H4 (cell line): ENCODE results near the gene TMEM256. TPM values are rescaled to one million over a fixed set of nuclear protein-coding genes. Genes with fewer than 3 reads are reported as not detected.

Experiments used
- DNase-seq: peaks from one replicate; pipeline ENCODE4 v3.0.0-alpha.2; 2015; ENCODE audit warnings: low spot score
- total RNA-seq: library from RNA; depleted of rRNA; stranded (reverse); fragments of >200 nt; shearing (Covaris generic); gene quantifications from 2 replicates; pipeline ENCODE4 v1.2.3, GENCODE V29; 2014; rRNA removed

Gene TMEM256
- 76.1 and 108 TPM in 2 replicates for total RNA-seq

DNA sequence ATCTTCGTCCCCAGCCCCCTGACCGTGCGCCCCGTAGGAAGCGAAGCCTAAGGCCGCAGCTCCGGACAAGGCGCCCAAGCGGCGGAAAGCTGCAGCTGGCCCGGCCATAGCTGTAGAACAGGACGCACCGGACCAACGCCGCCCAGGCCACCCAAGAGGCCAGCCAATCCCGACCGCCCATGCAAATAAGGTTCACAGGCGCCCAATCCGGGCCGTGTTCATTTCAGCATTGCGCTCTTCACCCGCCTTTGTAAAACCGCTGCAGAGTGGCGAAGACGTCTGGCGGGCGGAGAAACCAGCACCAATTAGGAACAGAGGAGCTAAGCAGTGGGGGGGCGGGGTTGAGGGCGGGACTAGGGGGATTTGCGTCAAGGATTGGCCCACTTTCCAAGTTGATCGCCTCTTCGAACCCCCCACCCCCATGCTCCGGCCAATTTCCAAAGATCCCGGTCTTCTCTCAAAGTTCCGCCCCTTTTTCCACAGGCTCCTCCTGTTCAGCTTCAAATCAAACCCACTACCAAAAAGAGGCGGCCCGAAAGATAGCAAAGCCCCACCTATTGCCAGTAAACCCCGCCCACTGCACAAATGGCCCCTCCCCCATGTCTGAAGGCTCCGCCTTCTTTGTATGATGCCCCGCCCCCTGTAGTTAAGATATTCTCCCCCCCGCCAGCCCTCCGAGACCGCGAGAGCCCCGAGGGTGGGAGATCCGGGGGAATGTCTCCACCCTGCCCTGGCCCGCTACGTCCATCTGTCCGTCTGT is at the start of gene TMEM256:
Gene TMEM256, minus strand, starts transcription at position 121 of the 760 bp plus-strand sequence. Its CDS starts 13 bp downstream, at position 108.
- peak; percentile 96 for DNase-seq

DNA sequence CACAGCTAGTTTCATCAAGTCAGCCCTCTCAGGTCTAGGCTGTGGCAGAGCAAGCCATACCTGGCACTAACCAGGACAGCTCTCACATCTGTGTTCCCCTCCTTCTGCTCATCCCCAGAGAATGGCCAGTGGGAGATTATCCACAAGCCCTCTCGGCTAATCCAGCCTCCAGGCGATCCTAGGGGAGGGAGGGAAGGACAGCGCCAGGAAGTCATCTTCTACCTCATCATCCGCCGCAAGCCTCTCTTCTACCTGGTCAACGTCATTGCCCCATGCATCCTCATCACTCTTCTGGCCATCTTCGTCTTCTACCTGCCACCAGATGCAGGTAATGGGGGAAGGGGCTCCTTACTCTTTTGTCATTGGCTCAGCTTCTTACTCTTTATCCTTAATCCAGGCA is 44.6 kb upstream of the TMEM256 start:
- DNase-seq = no peak

DNA sequence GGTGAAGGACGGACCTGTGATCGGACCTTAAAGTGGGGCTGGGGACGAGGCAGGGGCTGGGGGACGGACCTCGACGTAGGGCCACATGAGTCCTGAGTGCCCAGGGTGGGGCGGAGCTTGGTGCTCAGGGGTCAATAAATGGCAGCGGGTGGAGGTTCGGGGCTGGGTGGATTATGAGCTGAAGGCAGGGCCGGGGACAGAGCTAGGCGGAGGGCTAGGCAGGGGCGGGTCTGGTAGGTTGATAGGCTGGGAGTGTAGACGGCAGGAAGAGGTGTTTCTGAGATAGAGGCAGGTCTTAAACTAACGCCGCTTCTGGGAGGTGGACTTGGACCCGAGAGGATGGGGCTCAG is 41.7 kb upstream of the TMEM256 start:
- no peak for DNase-seq

DNA sequence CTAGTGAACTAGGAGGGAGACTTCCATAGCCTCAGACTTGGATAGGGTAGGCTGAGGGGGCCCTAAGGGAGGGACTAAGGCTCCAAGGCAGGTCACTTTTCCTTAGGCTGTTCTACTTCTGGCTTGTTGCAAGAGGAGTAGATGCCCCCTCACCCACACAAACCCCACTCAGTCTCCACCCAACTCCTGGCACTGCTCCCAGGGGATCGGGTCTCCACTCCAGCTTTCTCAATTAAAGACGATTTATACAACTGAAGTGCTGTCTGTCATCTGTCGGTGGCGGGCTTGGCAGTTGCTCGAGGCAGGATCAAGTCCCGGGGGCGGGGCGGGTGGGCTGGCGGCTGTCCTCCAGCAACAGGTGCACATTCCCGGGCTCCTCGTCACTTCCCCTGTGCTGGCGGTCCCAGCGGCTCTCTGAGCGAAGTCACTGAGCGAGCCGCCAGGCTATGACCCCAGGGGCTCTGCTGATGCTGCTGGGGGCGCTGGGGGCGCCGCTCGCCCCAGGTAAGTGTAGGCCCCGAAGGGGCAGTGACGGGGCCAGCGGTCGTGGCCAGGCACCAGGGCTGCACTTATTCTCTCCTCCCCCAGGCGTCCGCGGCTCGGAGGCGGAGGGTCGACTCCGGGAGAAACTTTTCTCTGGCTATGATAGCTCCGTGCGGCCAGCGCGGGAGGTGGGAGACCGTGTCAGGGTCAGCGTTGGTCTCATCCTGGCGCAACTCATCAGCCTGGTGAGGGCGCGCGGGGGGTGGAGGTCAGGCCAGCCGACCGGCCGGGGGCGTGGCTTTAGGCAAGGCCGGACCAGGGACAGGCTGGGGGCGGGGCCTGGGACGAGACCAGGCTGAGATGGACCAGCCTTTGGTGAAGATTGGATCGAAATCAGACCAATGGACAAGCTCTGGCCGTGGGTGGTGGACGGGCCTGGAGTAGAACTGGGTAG is 41.1 kb upstream of the TMEM256 start, which contains the start of gene CHRNB1:
Gene CHRNB1, plus strand, starts transcription at position 380 of the 937 bp plus-strand sequence. Its CDS starts 67 bp downstream, at position 447.
- DNase-seq = no peak

DNA sequence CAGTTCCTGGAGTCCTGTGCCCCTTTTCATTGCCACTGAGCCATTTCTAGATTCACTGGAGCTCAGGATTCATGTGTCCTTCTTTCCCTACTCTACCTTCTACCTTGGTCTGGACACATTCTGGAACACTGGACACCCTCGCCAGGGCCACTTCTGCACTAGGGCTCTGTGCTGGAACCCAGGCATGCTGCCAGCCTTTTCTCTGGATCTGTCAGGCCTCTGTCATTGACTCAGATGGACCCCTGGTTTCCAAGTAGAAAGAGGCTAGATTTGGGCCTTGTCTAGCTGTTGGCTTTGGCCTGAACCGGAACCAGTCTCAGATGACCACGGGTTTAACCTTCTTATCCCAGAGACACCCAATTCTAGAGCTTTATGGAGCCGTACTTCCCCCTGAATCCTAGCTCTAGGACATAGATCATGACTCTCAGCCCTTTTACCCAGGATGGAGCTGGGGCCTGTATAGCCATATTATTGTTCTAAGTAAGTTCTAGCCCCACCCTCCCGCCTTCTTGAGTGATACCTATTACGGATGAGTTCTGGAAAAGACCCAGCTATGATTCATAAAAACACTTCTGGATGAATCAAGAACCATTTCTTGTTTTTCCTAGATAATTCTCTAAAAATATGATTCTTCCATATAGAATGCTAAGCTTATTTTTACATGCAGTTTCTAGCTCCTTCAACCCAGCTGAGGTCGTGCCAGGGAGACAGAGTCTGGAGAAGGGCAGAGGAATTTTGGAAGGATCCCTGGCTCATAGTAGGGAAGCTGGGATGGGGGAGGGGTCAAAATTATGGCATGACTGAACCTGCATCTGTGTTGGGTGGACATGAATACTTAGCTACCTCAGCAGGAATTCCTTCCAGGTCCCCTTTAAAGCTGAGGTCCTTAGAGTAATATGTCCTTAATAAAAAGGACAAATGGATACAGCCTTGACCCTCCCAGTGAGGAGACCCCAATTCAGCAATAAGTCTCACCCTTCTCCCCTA is 39.9 kb upstream of the TMEM256 start:
- DNase-seq = no peak

DNA sequence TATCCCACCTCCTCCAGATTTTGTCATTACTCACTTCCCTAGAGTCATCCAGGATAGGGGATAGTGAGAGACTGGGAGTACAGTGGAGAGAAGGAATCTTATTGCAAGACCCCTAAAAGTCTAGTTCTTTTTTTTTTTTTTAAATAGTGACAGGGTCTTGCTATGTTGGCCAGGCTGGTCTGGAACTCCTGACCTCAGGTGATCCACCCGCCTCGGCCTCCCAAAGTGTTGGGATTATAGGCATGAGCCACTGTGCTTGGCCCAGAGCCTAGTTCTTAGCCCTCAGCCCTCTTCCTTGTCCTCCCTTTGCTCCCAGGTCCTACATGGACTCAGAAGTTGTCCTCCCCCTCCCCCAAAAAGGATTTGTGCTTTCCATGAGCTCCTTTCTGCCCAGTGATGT is 38.2 kb upstream of the TMEM256 start:
- no peak for DNase-seq

DNA sequence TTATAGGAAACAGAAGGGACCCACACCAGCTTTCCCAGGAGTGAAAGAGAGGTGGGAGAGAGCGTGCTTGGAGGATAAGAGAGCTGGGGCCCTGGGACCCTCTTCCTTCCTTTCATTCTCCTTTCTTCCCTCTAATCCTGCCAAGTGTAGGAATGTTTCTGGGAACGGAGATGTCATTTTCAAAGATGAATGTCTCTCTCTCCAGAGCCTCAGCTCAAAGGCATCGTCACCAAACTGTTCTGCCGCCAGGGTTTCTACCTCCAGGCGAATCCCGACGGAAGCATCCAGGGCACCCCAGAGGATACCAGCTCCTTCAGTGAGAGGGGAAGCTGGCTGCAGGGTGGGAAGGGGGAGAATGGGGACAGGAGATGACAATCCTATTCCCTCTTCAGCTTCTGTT is 37.4 kb upstream of the TMEM256 start:
- no peak for DNase-seq

DNA sequence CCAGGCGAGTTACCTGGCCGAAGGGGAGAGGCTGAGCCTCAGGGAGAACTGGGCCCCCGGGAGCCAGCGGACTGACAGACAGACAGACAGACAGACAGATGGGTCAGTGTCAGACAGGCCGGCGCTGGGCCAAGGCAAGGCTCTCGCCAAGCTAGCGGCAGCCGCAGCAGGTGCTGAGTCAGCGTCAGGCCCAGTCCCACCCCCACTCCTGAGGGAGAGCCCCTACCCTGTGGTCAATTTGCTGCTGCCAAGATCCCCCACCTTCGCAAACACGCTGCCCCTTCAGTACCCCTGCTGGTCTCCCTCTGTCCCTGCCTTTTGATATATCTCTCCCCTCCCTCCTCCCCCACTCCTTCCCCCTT is 36.9 kb upstream of the TMEM256 start:
- DNase-seq = no peak

DNA sequence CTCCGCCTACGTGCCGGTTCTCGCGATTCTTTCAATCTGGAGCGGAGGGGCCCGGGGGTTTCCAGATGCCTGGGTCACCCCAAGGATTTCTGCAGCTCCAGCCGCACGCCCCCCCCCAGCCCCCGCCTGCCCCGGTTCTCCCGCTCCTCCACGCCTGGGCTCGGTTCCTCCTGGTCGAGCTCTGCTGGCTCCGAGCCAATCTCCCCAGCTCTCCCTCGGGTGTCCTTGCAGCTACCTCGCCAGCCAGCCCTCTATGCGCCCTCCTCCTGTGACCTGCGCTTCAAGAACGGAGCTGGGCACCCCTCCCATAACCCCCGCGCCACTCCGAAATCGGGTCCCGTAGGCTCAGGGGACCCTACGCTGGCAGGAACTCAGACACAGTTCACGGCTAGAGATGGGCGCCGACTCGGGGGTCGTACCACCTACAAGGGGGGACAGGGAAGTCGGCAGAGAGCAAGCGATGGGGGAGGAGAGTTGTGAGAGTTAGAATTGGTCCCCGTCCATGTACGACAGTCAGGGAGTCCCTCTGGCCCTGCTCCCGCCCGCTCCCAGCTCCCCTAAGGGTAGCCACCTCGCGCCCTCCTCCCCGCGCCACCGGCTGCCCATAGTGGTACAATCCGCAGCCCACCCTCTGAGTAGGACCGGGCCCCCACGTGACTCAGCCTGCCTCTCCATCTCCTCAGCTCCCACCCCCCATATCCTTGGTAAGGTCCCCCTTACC is 36.4 kb upstream of the TMEM256 start:
- DNase-seq = no peak

DNA sequence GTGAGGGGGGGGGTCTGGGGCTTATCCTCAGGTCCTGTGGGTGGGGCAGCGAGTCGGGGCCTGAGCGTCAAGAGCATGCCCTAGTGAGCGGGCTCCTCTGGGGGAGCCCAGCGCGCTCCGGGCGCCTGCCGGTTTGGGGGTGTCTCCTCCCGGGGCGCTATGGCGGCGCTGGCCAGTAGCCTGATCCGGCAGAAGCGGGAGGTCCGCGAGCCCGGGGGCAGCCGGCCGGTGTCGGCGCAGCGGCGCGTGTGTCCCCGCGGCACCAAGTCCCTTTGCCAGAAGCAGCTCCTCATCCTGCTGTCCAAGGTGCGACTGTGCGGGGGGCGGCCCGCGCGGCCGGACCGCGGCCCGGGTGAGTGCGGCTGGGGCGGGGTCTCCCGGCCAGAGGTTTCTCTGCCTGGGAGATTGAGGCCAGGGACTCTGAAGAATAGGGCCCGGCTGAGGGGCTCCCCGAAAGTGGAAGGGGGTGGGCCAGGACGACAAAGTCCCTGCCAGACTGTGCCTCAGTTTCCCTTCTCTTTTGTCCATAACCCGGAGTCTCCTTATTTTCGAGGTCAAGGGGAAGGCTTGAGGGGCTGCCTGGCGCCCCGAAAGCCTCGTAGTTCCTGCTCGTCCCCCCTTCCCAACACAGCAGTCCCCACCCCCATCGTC is 35.7 kb upstream of the TMEM256 start, which contains the start of gene FGF11:
Gene FGF11, plus strand, starts transcription at position 51 of the 651 bp plus-strand sequence. Its CDS starts 109 bp downstream, at position 160.
- DNase-seq = no peak

DNA sequence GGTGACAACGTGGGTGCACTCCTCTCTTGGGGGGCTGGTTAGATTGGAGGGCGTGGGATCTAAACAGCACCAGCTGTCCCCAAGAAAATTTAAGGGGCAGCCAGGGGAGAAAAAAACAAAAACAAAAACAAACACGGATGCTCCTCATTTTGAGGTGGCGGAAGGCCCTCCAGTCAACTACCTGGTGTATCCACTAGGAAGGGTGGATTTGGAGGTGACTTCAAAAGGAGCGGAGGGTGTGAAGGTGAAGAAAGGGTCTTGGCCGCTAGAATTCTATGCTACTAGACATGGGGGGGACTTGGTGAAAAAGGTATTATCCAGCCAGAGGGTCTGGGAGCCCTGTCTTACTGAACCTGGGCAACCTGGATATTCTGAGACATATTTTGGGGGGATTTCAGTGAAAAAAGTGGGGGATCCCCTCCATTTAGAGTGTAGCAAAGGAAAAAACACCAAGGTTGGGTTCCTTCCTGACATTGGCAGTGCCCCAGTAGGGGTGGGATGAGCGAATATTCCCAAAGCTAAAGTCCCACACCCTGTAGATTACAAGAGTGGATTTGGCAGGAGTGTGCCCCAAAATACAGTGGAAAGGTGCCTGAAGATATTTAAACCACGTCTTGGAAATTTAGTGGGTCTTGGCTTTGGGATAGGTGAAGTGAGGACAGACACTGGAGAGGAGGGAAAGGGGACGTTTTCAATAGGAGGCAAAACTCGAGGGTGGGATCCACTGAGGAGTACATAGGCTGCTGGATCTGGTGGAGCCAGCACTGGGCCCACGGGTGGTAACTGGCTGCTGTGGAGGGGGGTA is 35.0 kb upstream of the TMEM256 start:
- no peak for DNase-seq

DNA sequence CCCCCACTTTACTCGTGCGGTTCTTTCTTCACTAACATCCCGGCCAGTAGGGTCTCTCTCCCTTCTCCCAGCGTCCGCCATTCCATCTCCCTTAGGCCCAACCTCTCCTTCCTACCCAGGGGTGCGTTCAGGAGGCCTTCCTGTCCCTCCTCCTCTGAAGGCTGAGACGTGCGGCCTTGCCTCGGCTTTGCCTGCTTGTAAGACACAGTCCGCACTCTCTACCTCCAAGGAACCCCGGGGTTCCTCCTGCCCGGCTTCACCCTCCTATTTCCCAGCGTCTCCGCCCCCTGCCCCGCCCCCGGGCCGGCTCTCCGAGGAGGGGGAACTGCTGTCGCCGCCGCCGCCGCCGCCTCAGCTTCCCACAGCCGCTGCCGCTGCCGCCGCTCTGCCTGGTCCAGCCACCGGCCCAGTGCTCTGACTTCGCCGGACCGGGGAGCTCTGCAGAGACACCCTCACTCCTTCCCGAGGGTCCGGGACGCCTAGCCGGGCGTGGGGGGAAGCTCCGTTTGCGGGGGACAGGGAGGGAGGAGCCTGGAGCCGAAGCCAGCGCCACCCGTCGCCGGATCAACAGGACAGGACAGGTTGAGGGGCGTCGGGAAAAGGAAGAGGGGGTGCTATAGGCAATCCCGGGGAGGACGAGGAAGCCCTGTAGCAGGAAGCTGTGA is 34.2 kb upstream of the TMEM256 start:
- DNase-seq = no peak

DNA sequence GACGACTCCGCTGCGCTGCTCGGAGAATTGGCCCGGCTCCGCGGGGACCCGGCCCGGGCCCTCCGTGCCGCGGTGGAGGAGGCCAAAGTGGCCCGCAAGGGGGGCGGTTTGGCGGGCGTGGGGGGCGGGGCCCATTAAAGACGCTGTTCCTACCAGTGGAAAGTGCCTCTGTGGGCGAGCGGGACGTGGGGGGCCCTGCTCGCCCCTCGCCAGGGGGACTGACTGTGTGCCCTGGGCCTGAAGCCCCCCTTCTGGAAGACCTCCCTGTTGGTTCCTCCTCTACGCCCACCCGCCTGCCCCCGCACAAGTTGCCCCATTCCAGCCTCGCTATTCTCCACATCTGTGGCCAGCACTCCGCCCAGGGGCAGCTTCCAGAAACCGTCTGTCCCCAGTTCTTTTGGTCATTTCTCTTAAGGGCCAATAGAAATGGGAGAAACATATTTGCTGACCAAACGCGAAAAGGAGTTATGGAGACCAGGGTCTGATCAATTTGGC is 33.5 kb upstream of the TMEM256 start:
- DNase-seq = no peak

DNA sequence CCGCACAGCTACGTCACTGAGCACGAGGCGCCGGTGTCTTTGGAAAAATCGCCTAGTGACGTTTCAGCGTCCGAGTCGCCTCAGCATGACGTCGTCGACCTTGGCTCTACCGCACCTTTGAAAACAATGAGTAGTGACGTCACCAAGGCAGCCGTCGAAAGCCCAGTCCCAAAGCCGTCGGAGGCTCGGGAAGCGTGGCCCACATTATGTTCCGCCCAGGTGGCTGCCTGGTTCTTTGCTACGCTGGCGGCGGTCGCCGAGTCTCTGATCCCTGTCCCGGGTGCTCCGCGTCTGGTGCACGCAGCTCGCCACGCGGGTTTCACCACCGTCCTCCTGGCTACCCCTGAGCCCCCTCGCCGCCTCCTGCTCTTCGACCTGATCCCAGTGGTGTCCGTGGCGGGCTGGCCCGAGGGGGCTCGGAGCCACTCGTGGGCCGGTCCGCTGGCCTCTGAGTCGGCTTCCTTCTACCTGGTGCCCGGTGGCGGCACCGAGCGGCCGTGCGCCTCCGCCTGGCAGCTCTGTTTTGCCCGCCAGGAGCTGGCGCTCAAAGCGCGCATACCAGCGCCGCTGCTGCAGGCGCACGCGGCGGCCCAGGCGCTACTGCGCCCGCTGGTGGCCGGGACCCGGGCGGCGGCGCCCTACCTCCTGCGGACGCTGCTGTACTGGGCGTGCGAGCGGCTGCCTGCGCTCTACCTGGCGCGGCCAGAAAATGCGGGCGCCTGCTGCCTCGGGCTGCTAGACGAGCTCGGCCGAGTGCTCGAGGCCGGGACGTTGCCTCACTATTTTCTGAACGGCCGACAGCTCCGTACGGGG is 32.9 kb upstream of the TMEM256 start:
- no peak for DNase-seq

DNA sequence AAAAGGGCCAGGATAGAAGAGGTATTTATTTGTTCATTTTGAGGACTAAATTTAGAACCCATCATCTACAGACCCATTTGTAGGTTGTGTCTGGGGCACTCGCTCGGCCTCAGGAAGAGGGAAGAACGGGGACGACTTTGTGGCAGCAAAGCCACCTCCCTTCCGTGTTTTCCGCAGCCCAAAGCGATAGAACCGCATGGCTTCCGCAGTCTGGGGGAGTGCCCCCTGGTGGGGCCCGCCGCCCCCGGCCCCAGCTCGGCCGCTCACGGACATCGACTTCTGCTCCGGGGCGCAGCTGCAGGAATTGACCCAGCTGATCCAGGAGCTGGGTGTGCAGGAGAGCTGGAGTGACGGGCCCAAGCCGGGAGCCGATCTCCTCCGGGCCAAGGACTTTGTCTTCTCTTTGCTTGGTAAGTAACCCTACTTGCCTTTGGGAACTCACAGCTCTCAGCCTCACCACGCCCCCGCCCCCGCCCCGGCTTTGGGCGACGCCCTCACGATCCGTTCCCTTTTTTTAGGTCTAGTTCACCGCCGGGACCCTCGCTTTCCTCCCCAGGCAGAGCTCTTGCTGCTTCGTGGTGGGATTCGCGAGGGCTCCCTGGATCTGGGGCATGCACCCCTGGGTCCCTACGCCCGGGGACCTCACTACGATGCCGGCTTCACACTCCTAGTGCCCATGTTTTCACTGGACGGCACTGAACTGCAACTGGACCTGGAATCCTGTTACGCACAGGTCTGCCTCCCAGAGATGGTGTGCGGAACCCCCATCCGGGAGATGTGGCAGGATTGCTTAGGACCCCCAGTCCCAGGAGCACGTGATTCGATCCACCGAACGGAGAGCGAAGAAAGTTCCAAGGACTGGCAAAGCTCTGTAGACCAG is 32.0 kb upstream of the TMEM256 start:
- DNase-seq = no peak

DNA sequence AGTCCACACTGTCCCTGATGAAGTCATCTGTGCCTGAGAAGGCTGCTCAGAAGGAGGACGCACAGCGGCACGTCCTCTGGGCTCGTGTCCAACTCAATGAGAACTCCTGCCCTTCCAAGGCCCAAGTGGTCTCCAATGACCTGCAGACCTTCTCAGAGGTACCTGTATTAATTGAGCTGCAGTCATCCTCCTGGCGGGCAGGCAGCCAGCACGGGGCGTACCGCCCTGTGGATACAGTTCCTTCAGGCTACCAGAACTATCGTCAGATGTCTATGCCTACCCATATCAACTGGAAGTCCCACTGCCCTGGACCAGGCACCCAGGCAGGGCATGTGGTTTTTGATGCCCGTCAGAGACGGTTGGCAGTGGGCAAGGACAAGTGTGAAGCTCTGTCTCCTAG is 28.4 kb upstream of the TMEM256 start:
- no peak for DNase-seq

DNA sequence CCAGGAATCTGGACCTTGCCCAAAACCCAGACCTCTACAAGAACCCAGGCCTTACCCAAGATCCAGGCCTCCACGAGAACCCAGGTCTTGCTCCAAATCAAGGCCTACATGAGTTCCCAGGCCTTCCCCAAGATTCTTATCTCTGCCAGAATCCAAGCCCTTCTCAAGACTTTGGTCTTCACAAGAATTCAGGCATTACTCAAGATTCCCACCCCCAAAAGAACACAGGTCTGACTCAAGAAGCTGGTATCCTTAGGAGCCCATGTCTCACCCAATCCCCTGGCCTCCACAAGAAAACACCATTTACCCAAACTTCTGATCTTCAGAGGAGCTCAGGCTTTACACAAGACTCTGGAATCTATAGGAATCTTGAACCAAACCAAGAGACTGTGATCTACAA is 27.3 kb upstream of the TMEM256 start:
- DNase-seq = no peak
